Transverse colon (tissue), 4 donors: Measurements from ENCODE around the gene SRPK2. TPM values are rescaled to one million over a fixed set of nuclear protein-coding genes. Genes with fewer than 3 reads are reported as not detected.
"Not testable (repeated sequence)": the region's sequence is repeated elsewhere in the genome, so short reads cannot be mapped to it uniquely, and the experiment has no call there.

Experiments used
- DNase-seq: peaks from one replicate; pipeline ENCODE4 v3.0.0-alpha.2; 2019
- H3K27ac ChIP-seq, 4 donors: fragments of 200-600 bp; sonication (generic); 2 replicates each; pipeline ENCODE4 v1.5.1; 2016 to 2018; ENCODE audit warnings: inconsistent platforms in 4 of 4
- H3K27me3 ChIP-seq: fragments of 200-600 bp; sonication (generic); 2 replicates; pipeline ENCODE4 v1.5.1; 2017; ENCODE audit warnings: inconsistent platforms
- H3K36me3 ChIP-seq, 4 donors: fragments of 200-600 bp; sonication (generic); 2 replicates each; pipeline ENCODE4 v1.5.1; 2017 to 2019; ENCODE audit warnings: inconsistent platforms in 4 of 4
- H3K4me1 ChIP-seq, 4 donors: fragments of 200-600 bp; sonication (generic); 2 replicates each; pipeline ENCODE4 v1.5.1; 2017 to 2020; ENCODE audit warnings: inconsistent platforms in 4 of 4
- H3K4me3 ChIP-seq, 4 donors: fragments of 200-600 bp; sonication (generic); 1 replicate in 1 of 4; 2 replicates in 3 of 4; pipeline versions ENCODE4 v1.5.1 to v1.6.1; 2017 to 2019; ENCODE audit warnings: inconsistent platforms in 4 of 4
- H3K9me3 ChIP-seq, 2 donors: fragments of 200-600 bp; sonication (generic); 2 replicates each; pipeline ENCODE4 v1.5.1; 2017 to 2019; ENCODE audit warnings: inconsistent platforms in 2 of 2
- EP300 ChIP-seq: sonication (generic); formaldehyde crosslinking; IDR thresholded peaks from one replicate; pipeline ENCODE4 v1.6.1; 2017; ENCODE audit warnings: antibody characterized with exemption, low read depth
- POLR2A ChIP-seq: fragments of 450-650 bp; IDR thresholded peaks from one replicate; pipeline ENCODE4 v1.6.1; 2016; ENCODE audit warnings: antibody characterized with exemption, mild to moderate bottlenecking, moderate library complexity
- POLR2AphosphoS5 ChIP-seq, 3 donors: sonication (generic); formaldehyde crosslinking; IDR thresholded peaks; one replicate each; pipeline ENCODE4 v1.6.1; 2016; ENCODE audit warnings: antibody characterized with exemption in 3 of 3
- WGBS, 2 donors: methylation state at CpG; one replicate each; pipeline ENCODE4 v1.1.5; 2018; ENCODE audit warnings: low coverage in 1 of 2; 5-methylcytosine and 5-hydroxymethylcytosine counted together
- in situ Hi-C, 4 donors: fragments of 200-750 bp; cut with MboI; loops; one replicate each; pipeline versions ENCODE4 v1.15.0 to v1.15.1; 2017; ENCODE audit warnings: low sequenced_read_pairs in 3 of 4, low pct_ligation_motif_present in 1 of 4, low pct_unique_long_range_greater_than_20kb in 1 of 4
- intact Hi-C: fragments of 100-400 bp; cut with DNase I; formaldehyde crosslinking; loops from one replicate; pipeline ENCODE4 v1.15.1; 2023; ENCODE audit warnings: low total_unique reads
- total RNA-seq, 4 donors: library from RNA; depleted of rRNA; stranded (reverse); fragments of >200 nt; gene quantifications; one replicate each; pipeline ENCODE4 v1.1.0, GENCODE V29; 2016
- TF ChIP-seq, protein P1 (sequence below), 5 experiments: fragments of 200-600 bp in 3 of 5; fragments of 450-650 bp in 2 of 5; sonication (generic) in 3 of 5; IDR thresholded peaks; 1 replicate in 2 of 5; 2 replicates in 3 of 5; pipeline ENCODE4 v1.5.1; 2016 to 2017; ENCODE audit warnings: antibody characterized with exemption in 5 of 5, inconsistent platforms in 3 of 5, mild to moderate bottlenecking in 2 of 5, moderate library complexity in 1 of 5

SRPK2 gene
- total RNA-seq, 4 donors from 2014 or later, result 18.3 to 93.1 (median 43.8) TPM

DNA sequence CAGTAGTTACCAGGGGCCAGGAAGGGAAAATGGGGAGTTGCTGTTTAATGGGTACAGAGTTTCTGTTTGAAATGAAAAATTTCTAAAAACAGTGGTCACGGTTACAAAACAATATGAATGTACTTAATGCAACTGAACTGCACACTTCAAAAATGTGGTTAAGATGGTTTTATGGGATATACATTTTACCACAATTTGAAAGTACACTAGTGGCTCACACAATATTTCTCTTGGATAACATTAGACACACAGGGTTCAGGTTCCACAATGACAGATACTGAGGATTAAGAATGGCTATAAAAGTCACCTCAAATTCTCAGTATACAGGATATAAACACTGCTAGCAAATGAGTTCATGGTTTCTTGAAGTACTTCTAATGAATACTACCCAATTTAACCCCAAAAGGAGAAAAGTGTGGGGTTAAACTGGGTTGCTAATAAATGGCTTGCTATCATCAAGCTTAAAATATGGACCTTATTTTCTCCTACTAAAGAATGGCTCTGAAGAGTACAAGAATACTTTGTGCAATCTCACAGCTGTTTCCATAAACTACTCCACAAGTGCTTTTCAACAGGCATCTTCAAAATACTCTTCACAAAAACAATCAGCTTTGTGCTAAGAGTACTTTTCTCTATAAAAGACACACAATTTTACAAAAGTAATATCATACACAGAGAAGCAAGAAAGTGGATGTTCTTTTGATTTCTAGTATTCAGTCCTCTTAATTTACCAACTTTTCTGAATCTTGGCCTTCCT lies 92.9 kb downstream of the SRPK2 start:
- intact Hi-C loops (no loop called here), in situ Hi-C loops (no loop called here)
- WGBS, 2 donors, result 83 to 92% methylated on average over 1 of the region's 1 CpG
- H3K36me3 ChIP-seq, result no peaks in the 10 kb centered on the region
- H3K4me3 ChIP-seq, result no peak overlapping the region
- no peaks in the 10 kb centered on the region for H3K9me3 ChIP-seq
- H3K4me1 ChIP-seq, result peaks cover 0 to 6% (median 0%) of the 10 kb centered on the region in 4 donors
- H3K27ac ChIP-seq, result no peak overlapping the region
- DNase-seq, result no peak
- TF ChIP-seq POLR2AphosphoS5 (IDR thresholded peaks at IDR 0.05) (no peak), EP300 (no peak), POLR2A (no peak)
- TF ChIP-seq, protein P1, sequence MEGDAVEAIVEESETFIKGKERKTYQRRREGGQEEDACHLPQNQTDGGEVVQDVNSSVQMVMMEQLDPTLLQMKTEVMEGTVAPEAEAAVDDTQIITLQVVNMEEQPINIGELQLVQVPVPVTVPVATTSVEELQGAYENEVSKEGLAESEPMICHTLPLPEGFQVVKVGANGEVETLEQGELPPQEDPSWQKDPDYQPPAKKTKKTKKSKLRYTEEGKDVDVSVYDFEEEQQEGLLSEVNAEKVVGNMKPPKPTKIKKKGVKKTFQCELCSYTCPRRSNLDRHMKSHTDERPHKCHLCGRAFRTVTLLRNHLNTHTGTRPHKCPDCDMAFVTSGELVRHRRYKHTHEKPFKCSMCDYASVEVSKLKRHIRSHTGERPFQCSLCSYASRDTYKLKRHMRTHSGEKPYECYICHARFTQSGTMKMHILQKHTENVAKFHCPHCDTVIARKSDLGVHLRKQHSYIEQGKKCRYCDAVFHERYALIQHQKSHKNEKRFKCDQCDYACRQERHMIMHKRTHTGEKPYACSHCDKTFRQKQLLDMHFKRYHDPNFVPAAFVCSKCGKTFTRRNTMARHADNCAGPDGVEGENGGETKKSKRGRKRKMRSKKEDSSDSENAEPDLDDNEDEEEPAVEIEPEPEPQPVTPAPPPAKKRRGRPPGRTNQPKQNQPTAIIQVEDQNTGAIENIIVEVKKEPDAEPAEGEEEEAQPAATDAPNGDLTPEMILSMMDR (IDR thresholded peaks at IDR 0.05), result no peak
- no peaks in the 10 kb centered on the region for H3K27me3 ChIP-seq

DNA sequence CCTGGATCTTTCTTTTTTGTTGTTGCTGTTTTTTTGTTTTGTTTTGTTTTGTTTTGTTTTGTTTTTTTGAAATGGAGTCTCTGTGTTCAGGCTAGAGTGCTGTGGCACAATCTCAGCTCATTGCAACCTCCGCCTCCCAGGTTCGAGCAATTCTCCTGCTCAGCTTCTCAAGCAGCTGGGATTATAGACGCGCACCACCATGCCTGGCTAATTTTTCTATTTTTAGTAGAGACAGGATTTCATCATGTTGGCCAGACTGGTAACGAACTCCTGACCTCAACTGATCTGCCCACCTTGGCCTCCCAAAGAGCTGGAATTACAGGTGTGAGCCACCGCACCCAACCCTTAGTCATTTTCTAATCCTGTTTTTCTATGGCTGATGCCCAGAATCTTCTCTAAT lies 94.2 kb downstream of the SRPK2 start:
- WGBS, 2 donors, result 96 to 100% methylated on average over 6 of the region's 6 CpGs
- in situ Hi-C loops, result not testable (repeated sequence)

DNA sequence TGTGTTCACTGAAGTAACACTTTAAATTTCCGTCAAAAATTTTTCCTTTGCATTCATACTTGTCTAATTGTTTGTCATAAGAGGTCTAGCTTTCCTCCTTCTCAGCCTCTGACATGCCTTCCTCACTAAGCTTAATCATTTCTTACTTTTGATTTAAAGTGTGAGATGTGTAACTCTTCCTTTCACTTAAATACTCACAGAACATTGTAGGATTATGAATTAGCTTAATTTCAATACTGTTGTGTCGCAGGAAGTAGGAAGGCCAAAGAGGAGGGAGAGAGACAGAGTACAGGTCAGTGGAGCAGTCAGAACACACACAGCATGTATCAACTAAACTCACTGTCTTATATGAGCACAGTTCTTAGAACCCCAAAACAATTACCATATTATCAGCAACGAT lies 99.0 kb downstream of the SRPK2 start:
- Histone ChIP-seq H3K4me3 (no peak overlapping the region), H3K9me3 (no peaks in the 10 kb centered on the region), H3K27me3 (no peaks in the 10 kb centered on the region), H3K36me3 (no peaks in the 10 kb centered on the region), H3K27ac (no peak overlapping the region), H3K4me1 (no peaks in the 10 kb centered on the region)
- DNase-seq, result no peak
- intact Hi-C loops, result loop anchor here (10.0 kb wide), 1 partner anchor 1695 kb away; no protein-coding TSS in a partner anchor
- WGBS, 2 donors, result 71 to 74% methylated on average over 3 of the region's 3 CpGs
- TF ChIP-seq, protein P1 (IDR thresholded peaks at IDR 0.05), result no peak
- TF ChIP-seq POLR2A (no peak), EP300 (no peak), POLR2AphosphoS5 (IDR thresholded peaks at IDR 0.05) (no peak)
- in situ Hi-C loops, result no loop called here

More for the DNA sequence above, 94.2 kb downstream of the SRPK2 start:
- H3K27ac ChIP-seq, H3K9me3 ChIP-seq, DNase-seq, H3K4me1 ChIP-seq, H3K27me3 ChIP-seq, H3K4me3 ChIP-seq, H3K36me3 ChIP-seq, intact Hi-C loops: not testable (repeated sequence)

DNA sequence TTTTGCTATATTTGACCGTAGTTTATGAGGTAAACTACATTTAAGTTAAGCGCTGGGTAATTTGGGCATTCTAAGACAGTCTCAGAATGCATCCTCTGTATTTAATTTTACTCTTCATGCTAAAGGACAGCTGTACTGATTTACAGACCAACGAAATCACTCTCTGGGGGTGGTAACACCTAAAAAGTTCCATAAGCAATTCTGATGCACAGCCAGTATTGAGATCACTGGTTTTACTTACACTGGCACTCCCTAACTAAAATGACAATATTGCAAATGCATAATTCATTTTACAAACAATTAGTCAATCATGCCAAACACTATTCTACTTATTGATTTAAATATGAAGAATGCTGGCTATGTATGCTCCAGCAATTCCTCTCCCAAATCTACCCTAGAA lies 102.3 kb downstream of the SRPK2 start:
- intact Hi-C loops, result loop anchor here (10.0 kb wide), 1 partner anchor 1698 kb away; no protein-coding TSS in a partner anchor
- H3K27ac ChIP-seq, result no peak overlapping the region
- in situ Hi-C loops, result no loop called here
- TF ChIP-seq, protein P1 (IDR thresholded peaks at IDR 0.05), result no peak
- TF ChIP-seq POLR2AphosphoS5 (IDR thresholded peaks at IDR 0.05) (no peak), EP300 (no peak), POLR2A (no peak)
- H3K9me3 ChIP-seq, result no peaks in the 10 kb centered on the region
- no peak for DNase-seq
- WGBS, 2 donors, result 91 to 95% methylated on average over 3 of the region's 3 CpGs
- H3K36me3 ChIP-seq, result no peaks in the 10 kb centered on the region
- H3K27me3 ChIP-seq, result no peaks in the 10 kb centered on the region
- no peak overlapping the region for H3K4me3 ChIP-seq
- no peaks in the 10 kb centered on the region for H3K4me1 ChIP-seq
